ENCODE measurements around the gene SYNPO2.

Gene SYNPO2

DNA sequence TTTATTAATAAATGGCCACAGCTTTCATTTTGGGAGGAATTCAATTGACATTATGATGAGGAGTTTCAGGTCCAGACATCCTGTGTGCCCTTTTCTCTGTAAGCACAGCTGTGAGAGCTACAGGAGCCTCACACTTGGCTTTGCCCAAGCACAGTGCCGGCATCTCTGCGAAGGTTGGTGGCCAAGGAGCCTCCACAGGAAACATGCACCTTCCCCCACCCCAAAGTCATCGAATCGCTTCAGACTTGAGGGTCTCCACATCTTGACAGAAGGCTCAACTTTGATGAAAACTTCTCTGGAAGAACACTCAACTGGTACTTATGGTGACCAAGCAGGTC is 100.0 kb downstream of the SYNPO2 start:
- no peak for TF ChIP-seq REST (IDR thresholded peaks at IDR 0.05; ENCODE audit: low read depth)

DNA sequence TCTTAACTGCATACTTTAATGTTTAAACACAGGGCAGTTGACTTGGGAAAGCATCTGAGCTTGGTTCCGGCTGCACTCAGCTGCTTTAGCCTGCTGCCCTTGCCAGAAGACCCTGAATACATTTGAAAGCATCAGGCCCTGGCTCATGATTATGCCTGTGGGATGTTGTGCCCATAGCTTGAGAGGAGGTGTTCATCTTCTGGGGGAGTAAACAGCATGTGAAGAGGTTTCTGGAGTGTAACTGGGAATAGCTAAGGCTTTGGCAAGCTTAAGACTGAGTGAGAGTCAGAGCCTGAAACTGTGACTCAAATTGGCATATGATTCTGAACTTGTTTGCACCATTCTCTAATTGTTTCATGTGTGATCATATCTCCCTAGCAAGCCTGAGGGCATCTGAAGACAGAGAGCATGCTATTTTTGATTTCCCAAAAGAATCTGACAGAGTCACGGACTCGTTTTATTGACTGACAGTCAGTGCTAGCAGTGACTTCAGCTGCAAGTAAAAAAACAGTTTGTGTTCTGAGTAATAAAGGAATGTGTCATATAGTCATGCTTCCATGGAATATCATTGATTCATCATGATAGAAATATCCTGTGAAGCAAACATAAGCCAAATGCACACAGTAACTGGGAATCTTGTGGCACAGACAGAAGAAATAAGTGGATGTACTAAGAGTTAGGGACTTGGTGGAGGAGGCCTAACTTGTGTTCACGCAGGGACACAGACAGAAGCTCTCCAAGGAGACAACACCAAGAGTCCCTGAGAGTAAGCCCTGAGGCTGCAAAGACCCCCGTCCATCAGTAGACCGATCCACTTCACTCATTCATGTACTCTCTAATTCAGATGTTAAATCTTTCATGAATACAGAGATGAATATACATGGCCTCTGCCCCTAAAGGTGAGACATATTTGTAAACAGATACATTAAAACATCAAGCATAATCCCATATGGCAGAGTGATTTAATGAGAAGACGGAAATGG is 100.7 kb downstream of the SYNPO2 start:
- TF ChIP-seq ZBTB7A (IDR thresholded peaks at IDR 0.05; ENCODE audit: low read depth) (no peak), FOXM1 (IDR thresholded peaks at IDR 0.05; ENCODE audit: borderline replicate concordance, low read depth) (no peak), EGR1 (IDR thresholded peaks at IDR 0.05) (no peak), TAF1 (IDR thresholded peaks at IDR 0.05; ENCODE audit: low read depth) (no peak), MAX (IDR thresholded peaks at IDR 0.05) (no peak), TEAD4 (IDR thresholded peaks at IDR 0.05) (no peak)

- TF ChIP-seq NFIC (IDR thresholded peaks at IDR 0.05): no peak
These were observed 103.0 kb downstream of the SYNPO2 start for GRCh38 chr4:118991686-118992085.

DNA sequence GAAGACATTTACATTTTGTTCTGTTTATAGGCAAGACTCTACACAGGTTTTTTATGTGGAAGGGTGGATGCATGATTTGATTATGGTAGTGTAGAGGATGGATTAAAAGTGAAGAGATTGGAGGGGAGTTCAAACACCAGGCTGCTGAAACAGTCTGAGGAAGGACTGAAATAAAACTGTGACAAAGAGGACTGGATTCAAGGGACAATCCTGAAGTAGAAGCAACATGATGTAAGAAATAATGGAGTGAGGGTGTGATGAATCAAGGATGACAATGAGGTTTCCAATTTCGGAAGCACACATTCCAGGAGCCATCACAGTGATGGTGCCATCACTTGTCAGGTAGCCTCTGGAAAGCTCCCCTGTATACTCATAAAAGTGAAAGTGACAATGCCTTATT is 103.5 kb downstream of the SYNPO2 start:
- TF ChIP-seq, protein P1, sequence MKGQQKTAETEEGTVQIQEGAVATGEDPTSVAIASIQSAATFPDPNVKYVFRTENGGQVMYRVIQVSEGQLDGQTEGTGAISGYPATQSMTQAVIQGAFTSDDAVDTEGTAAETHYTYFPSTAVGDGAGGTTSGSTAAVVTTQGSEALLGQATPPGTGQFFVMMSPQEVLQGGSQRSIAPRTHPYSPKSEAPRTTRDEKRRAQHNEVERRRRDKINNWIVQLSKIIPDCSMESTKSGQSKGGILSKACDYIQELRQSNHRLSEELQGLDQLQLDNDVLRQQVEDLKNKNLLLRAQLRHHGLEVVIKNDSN (IDR thresholded peaks at IDR 0.05): no peak
- TF ChIP-seq TAF1 (IDR thresholded peaks at IDR 0.05; ENCODE audit: low read depth) (no peak), REST (IDR thresholded peaks at IDR 0.05; ENCODE audit: low read depth) (no peak), EP300 (IDR thresholded peaks at IDR 0.05; ENCODE audit: borderline replicate concordance) (no peak), TCF12 (IDR thresholded peaks at IDR 0.05; ENCODE audit: low read depth) (no peak), CEBPB (IDR thresholded peaks at IDR 0.05) (no peak), RAD21 (IDR thresholded peaks at IDR 0.05; ENCODE audit: low read depth) (no peak), CREB1 (IDR thresholded peaks at IDR 0.05; ENCODE audit: low read depth) (no peak), FOXM1 (IDR thresholded peaks at IDR 0.05; ENCODE audit: borderline replicate concordance, low read depth) (no peak), YY1 (IDR thresholded peaks at IDR 0.05; ENCODE audit: low read depth) (no peak), MAX (IDR thresholded peaks at IDR 0.05) (no peak), EGR1 (IDR thresholded peaks at IDR 0.05) (no peak), TEAD4 (IDR thresholded peaks at IDR 0.05) (no peak), NFIC (IDR thresholded peaks at IDR 0.05) (no peak), ZBTB7A (IDR thresholded peaks at IDR 0.05; ENCODE audit: low read depth) (no peak)

- TF ChIP-seq CREB1 (IDR thresholded peaks at IDR 0.05; ENCODE audit: low read depth) (no peak), TCF12 (IDR thresholded peaks at IDR 0.05; ENCODE audit: low read depth) (no peak)
These were observed 104.7 kb downstream of the SYNPO2 start for GRCh38 chr4:118993333-118993732.

- TF ChIP-seq REST (IDR thresholded peaks at IDR 0.05; ENCODE audit: low read depth): no peak
- no peak for TF ChIP-seq EP300 (IDR thresholded peaks at IDR 0.05; ENCODE audit: borderline replicate concordance)
- TF ChIP-seq ZBTB7A (IDR thresholded peaks at IDR 0.05; ENCODE audit: low read depth): no peak
These were observed 105.4 kb downstream of the SYNPO2 start for GRCh38 chr4:118994030-118994429.
